WTC11 (cell line): Measurements from ENCODE around the gene SCFD1. TPM values are rescaled to one million over a fixed set of nuclear protein-coding genes. Genes with fewer than 3 reads are reported as not detected.

Experiments used
- ATAC-seq: fragments of 200-7000 bp; cut with Tn5 transposase; 2 replicates; pipeline ENCODE4 v1.10.0; 2021; ENCODE audit warnings: mild to moderate bottlenecking, moderate library complexity
- CTCF ChIA-PET: fragments of 300-600 bp; sonication (Branson Sonifier 250); formaldehyde crosslinking; loops from one replicate; lab custom pipeline; 2021; ENCODE audit warnings: antibody characterized with exemption; lab: Charles Lee
- POLR2A ChIA-PET: fragments of 350-600 bp; sonication (Branson Sonifier 250); formaldehyde crosslinking; loops from one replicate; lab custom pipeline; 2021; ENCODE audit warnings: antibody characterized with exemption; lab: Charles Lee
- DNase-seq: peaks from one replicate; pipeline ENCODE4 v3.0.0; 2021; ENCODE audit warnings: low spot score
- H3K27ac Mint-ChIP-seq: 2 replicates; pipeline ENCODE4 v1.8.0; 2021; ENCODE audit warnings: mixed read lengths
- H3K27me3 Mint-ChIP-seq: 2 replicates; pipeline ENCODE4 v1.8.0; 2021; ENCODE audit warnings: low read depth, mild to moderate bottlenecking, moderate library complexity, mixed read lengths
- H3K36me3 Mint-ChIP-seq: 2 replicates; pipeline ENCODE4 v1.8.0; 2021; ENCODE audit warnings: mixed read lengths
- H3K4me1 Mint-ChIP-seq: 2 replicates; pipeline ENCODE4 v1.8.0; 2022; ENCODE audit warnings: mixed read lengths
- H3K4me3 Mint-ChIP-seq: 2 replicates; pipeline ENCODE4 v1.8.0; 2021; ENCODE audit warnings: mild to moderate bottlenecking, moderate library complexity, mixed read lengths
- H3K9me3 Mint-ChIP-seq: 2 replicates; pipeline ENCODE4 v1.8.0; 2021; ENCODE audit warnings: mixed read lengths
- AFF4 ChIP-seq: sonication (generic); formaldehyde crosslinking; IDR thresholded peaks from 2 replicates; pipeline ENCODE4 v1.8.1; 2023; ENCODE audit warnings: mild to moderate bottlenecking, missing genetic modification reagents, borderline replicate concordance
- CDX4 ChIP-seq: fragments of 250-450 bp; sonication (Bioruptor Pico); IDR thresholded peaks from 2 replicates; pipeline ENCODE4 v1.9.0; 2021; ENCODE audit warnings: moderate library complexity, mild to moderate bottlenecking, inconsistent platforms, borderline replicate concordance
- E2F5 ChIP-seq: sonication (generic); formaldehyde crosslinking; IDR thresholded peaks from 2 replicates; pipeline ENCODE4 v1.8.1; 2022; ENCODE audit warnings: mild to moderate bottlenecking, moderate library complexity, missing genetic modification reagents
- ELF4 ChIP-seq: sonication (generic); formaldehyde crosslinking; IDR thresholded peaks from 2 replicates; pipeline ENCODE4 v1.8.1; 2022; ENCODE audit warnings: low read depth, mild to moderate bottlenecking, moderate library complexity, missing genetic modification reagents
- GABPB1 ChIP-seq: sonication (generic); formaldehyde crosslinking; IDR thresholded peaks from 2 replicates; pipeline ENCODE4 v1.8.1; 2023; ENCODE audit warnings: mild to moderate bottlenecking, missing genetic modification reagents
- HMGA2 ChIP-seq: fragments of 250-450 bp; sonication (Bioruptor Pico); IDR thresholded peaks from 2 replicates; pipeline ENCODE4 v1.4.0; 2021; ENCODE audit warnings: mild to moderate bottlenecking, moderate library complexity
- HMGXB4 ChIP-seq: sonication (generic); formaldehyde crosslinking; IDR thresholded peaks from 2 replicates; pipeline ENCODE4 v1.8.1; 2023; ENCODE audit warnings: mild to moderate bottlenecking, moderate library complexity, missing genetic modification reagents
- IRF1 ChIP-seq: sonication (generic); formaldehyde crosslinking; IDR thresholded peaks from 2 replicates; pipeline ENCODE4 v1.8.0; 2023; ENCODE audit warnings: missing genetic modification reagents
- IRF2 ChIP-seq: sonication (generic); formaldehyde crosslinking; IDR thresholded peaks from 2 replicates; pipeline ENCODE4 v1.8.0; 2022; ENCODE audit warnings: low read depth, missing genetic modification reagents, borderline replicate concordance
- JUN ChIP-seq: sonication (generic); formaldehyde crosslinking; IDR thresholded peaks from 2 replicates; pipeline ENCODE4 v1.8.0; 2023; ENCODE audit warnings: mild to moderate bottlenecking, missing genetic modification reagents
- NFE2L1 ChIP-seq: sonication (generic); formaldehyde crosslinking; IDR thresholded peaks from 2 replicates; pipeline ENCODE4 v1.8.1; 2023; ENCODE audit warnings: missing genetic modification reagents
- NR1H2 ChIP-seq: sonication (generic); formaldehyde crosslinking; IDR thresholded peaks from 2 replicates; pipeline ENCODE4 v1.9.0; 2021; ENCODE audit warnings: mild to moderate bottlenecking, moderate library complexity, missing genetic modification reagents
- PRRX2 ChIP-seq: fragments of 250-450 bp; sonication (Bioruptor Pico); IDR thresholded peaks from 2 replicates; pipeline ENCODE4 v1.8.0; 2021; ENCODE audit warnings: mild to moderate bottlenecking
- RELA ChIP-seq: sonication (generic); formaldehyde crosslinking; IDR thresholded peaks from 2 replicates; pipeline ENCODE4 v1.8.1; 2022; ENCODE audit warnings: missing genetic modification reagents, mild to moderate bottlenecking, borderline replicate concordance
- SOX15 ChIP-seq: fragments of 250-450 bp; sonication (Bioruptor Pico); IDR thresholded peaks from 2 replicates; pipeline ENCODE4 v1.9.0; 2021; ENCODE audit warnings: mild to moderate bottlenecking
- TCF7 ChIP-seq: sonication (generic); formaldehyde crosslinking; IDR thresholded peaks from 2 replicates; pipeline ENCODE4 v1.8.0; 2022; ENCODE audit warnings: mild to moderate bottlenecking, low read depth, missing genetic modification reagents, moderate library complexity
- USF2 ChIP-seq: sonication (generic); formaldehyde crosslinking; IDR thresholded peaks from 2 replicates; pipeline ENCODE4 v1.8.1; 2023; ENCODE audit warnings: mild to moderate bottlenecking, missing genetic modification reagents, moderate library complexity
- ZNF121 ChIP-seq: sonication (generic); formaldehyde crosslinking; IDR thresholded peaks from 2 replicates; pipeline ENCODE4 v1.8.0; 2023; ENCODE audit warnings: missing genetic modification reagents
- ZNF232 ChIP-seq: sonication (generic); formaldehyde crosslinking; IDR thresholded peaks from 2 replicates; pipeline ENCODE4 v1.8.0; 2022; ENCODE audit warnings: mild to moderate bottlenecking, missing genetic modification reagents
- ZNF396 ChIP-seq: fragments of 250-450 bp; sonication (Bioruptor Pico); IDR thresholded peaks from 2 replicates; pipeline ENCODE4 v1.8.0; 2021; ENCODE audit warnings: mild to moderate bottlenecking, moderate library complexity, borderline replicate concordance
- ZNF416 ChIP-seq: fragments of 250-450 bp; sonication (Bioruptor Pico); IDR thresholded peaks from 2 replicates; pipeline ENCODE4 v1.9.0; 2021; ENCODE audit warnings: mild to moderate bottlenecking, inconsistent platforms
- ZNF425 ChIP-seq: fragments of 250-450 bp; sonication (Bioruptor Pico); conservative IDR thresholded peaks from 2 replicates; pipeline ENCODE4 v1.9.0; 2021; ENCODE audit warnings: mild to moderate bottlenecking
- total RNA-seq: library from RNA; stranded (reverse); gene quantifications from 3 replicates; pipeline ENCODE4 v1.2.3, GENCODE V29; 2021

SCFD1 gene
- total RNA-seq, 1 experiment from 2014 or later: 77.5 TPM

GRCh38 chr14:30751646-30752416 is 129.7 kb downstream of the SCFD1 start (continued):
- TF ChIP-seq ZNF425 (CRISPR knock-in tag) (no peak), ZNF416 (CRISPR knock-in tag) (no peak), JUN (CRISPR knock-in tag) (no peak), USF2 (CRISPR knock-in tag) (no peak), HMGXB4 (CRISPR knock-in tag) (no peak), ZNF121 (no peak)

GRCh38 chr14:30753452-30753851 is 131.3 kb downstream of the SCFD1 start:
- no peak for DNase-seq
- no peak overlapping the region for H3K27ac Mint-ChIP-seq
- no peak overlapping the region for H3K4me3 Mint-ChIP-seq
- no peaks in the 10 kb centered on the region for H3K9me3 Mint-ChIP-seq
- ATAC-seq: no peak
- H3K27me3 Mint-ChIP-seq: no peaks in the 10 kb centered on the region
- POLR2A ChIA-PET: no interaction called here
- CTCF ChIA-PET: no interaction called here
- H3K4me1 Mint-ChIP-seq: no peaks in the 10 kb centered on the region
- no peaks in the 10 kb centered on the region for H3K36me3 Mint-ChIP-seq
- TF ChIP-seq CDX4 (CRISPR knock-in tag): no peak
- TF ChIP-seq USF2 (CRISPR knock-in tag): no peak
- TF ChIP-seq HMGA2 (CRISPR knock-in tag): no peak
- TF ChIP-seq GABPB1 (CRISPR knock-in tag): no peak
- no peak for TF ChIP-seq IRF1 (CRISPR knock-in tag)
- TF ChIP-seq TCF7 (CRISPR knock-in tag): no peak
- no peak for TF ChIP-seq PRRX2
- TF ChIP-seq RELA (CRISPR knock-in tag): no peak
- TF ChIP-seq ZNF121: no peak
- TF ChIP-seq SOX15 (CRISPR knock-in tag): no peak
- no peak for TF ChIP-seq NR1H2 (CRISPR knock-in tag)
- TF ChIP-seq NFE2L1 (CRISPR knock-in tag): no peak
- TF ChIP-seq E2F5 (CRISPR knock-in tag): no peak
- no peak for TF ChIP-seq HMGXB4 (CRISPR knock-in tag)
- no peak for TF ChIP-seq IRF2 (CRISPR knock-in tag)
- TF ChIP-seq ZNF396 (CRISPR knock-in tag): no peak
- TF ChIP-seq ZNF232 (CRISPR knock-in tag): no peak
- no peak for TF ChIP-seq ELF4 (CRISPR knock-in tag)
- no peak for TF ChIP-seq AFF4 (CRISPR knock-in tag)
